Neural cell (in vitro differentiated cells): ENCODE results near the gene ZBTB42.

Experiments
- CTCF ChIP-seq: fragments of 450-650 bp; IDR thresholded peaks from 2 replicates; pipeline ENCODE4 v1.5.1; 2014; ENCODE audit warnings: antibody characterized with exemption, mild to moderate bottlenecking, moderate library complexity; ENCODE audit not compliant: poor library complexity, severe bottlenecking
- EP300 ChIP-seq: fragments of 450-650 bp; conservative IDR thresholded peaks from 2 replicates; pipeline ENCODE4 v1.6.1; 2014; ENCODE audit warnings: antibody characterized with exemption, mild to moderate bottlenecking, moderate library complexity; ENCODE audit not compliant: poor library complexity, severe bottlenecking
- EZH2 ChIP-seq: fragments of 200-600, 300-800 bp; shearing (Covaris generic), sonication (generic); IDR thresholded peaks from 2 replicates; pipeline ENCODE4 v1.6.1; 2014; ENCODE audit warnings: antibody characterized with exemption, low read length, borderline replicate concordance, mild to moderate bottlenecking; ENCODE audit not compliant: insufficient read depth, poor library complexity, severe bottlenecking
- MXI1 ChIP-seq: fragments of 450-650 bp; conservative IDR thresholded peaks from 2 replicates; pipeline ENCODE4 v1.6.1; 2014; ENCODE audit warnings: antibody characterized with exemption, mild to moderate bottlenecking; ENCODE audit not compliant: poor library complexity, severe bottlenecking
- POLR2AphosphoS5 ChIP-seq: IDR thresholded peaks from 2 replicates; pipeline ENCODE4 v1.6.1; 2012
- REST ChIP-seq: IDR thresholded peaks from 2 replicates; pipeline ENCODE4 v1.6.1; 2012; ENCODE audit warnings: borderline replicate concordance
- TAF1 ChIP-seq: IDR thresholded peaks from 2 replicates; pipeline ENCODE4 v1.6.1; 2012; ENCODE audit warnings: low read depth

DNA sequence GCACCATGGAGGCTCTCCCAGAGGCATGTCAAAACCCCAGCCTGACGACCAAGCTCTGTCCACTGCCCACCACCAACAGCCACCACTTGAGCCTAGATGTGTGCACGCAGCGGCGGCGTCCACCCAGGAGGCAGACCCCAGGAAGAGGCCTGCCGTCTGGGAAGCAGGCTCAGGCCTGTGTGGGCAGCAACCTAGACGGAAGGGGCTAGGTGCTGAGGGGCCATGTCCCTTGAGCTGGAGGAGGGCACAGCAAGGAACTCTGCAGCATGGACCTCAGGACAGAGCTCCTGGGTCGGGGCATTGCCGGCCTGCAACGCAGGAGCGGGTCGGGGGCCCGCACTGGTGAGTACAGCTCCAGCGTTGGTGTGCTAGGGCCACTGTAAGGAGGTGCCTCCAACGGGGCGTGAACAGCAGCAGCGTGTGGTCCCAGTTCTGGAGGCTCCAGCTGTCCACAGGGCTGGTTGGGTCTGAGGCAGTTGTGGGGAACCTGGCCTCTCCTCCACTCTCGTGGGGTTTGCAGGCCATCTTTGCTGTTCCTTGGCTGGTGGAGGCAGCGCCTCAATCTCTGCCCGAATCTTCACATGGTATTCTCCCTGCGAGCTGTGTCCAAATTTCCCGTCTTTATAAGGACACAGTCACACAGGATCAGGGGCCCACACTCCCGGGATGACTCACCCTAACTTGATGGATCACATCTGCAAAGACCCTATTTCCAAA lies 20.5 kb downstream of the ZBTB42 start:
- TF ChIP-seq REST (no peak), TAF1 (no peak), POLR2AphosphoS5 (no peak), EP300 (no peak), CTCF (no peak), MXI1 (no peak), EZH2 (no peak)
